GM23338 (cell line): ENCODE data around the gene RPN2. TPM values are rescaled to one million over a fixed set of nuclear protein-coding genes. Genes with fewer than 3 reads are reported as not detected.

Experiments used
- ATAC-seq: fragments of 200-7000 bp; cut with Tn5 transposase; 3 replicates; pipeline ENCODE4 v1.9.1; 2020
- DNase-seq: peaks from one replicate; pipeline ENCODE4 v3.0.0-alpha.2; 2015; ENCODE audit warnings: low spot score
- H2AFZ ChIP-seq: fragments of 200-600 bp; sonication (generic); 2 replicates; pipeline ENCODE4 v1.8.0; 2016; ENCODE audit warnings: antibody characterized with exemption, mild to moderate bottlenecking, moderate library complexity
- H3F3A ChIP-seq: fragments of 200-600 bp; sonication (generic); replicated peaks from 2 replicates; pipeline ENCODE4 v1.8.0; 2017; ENCODE audit warnings: antibody characterized with exemption, mixed run types, low read depth
- H3K27ac ChIP-seq: fragments of 200-600 bp; sonication (generic); 2 replicates; pipeline ENCODE4 v1.6.1; 2016; ENCODE audit warnings: low read depth
- H3K27me3 ChIP-seq: fragments of 200-600 bp; sonication (generic); 2 replicates; pipeline ENCODE4 v1.8.0; 2016; ENCODE audit warnings: mild to moderate bottlenecking, mixed run types, moderate library complexity; ENCODE audit not compliant: insufficient read depth
- H3K36me3 ChIP-seq: fragments of 200-600 bp; sonication (generic); 2 replicates; pipeline ENCODE4 v1.8.0; 2016; ENCODE audit warnings: mild to moderate bottlenecking; ENCODE audit not compliant: insufficient read depth
- H3K4me1 ChIP-seq: fragments of 200-600 bp; sonication (generic); 2 replicates; pipeline ENCODE4 v1.8.0; 2016; ENCODE audit warnings: mild to moderate bottlenecking, moderate library complexity; ENCODE audit not compliant: insufficient read depth
- H3K4me2 ChIP-seq: fragments of 200-600 bp; sonication (generic); 2 replicates; pipeline ENCODE4 v1.7.1; 2017; ENCODE audit warnings: mixed run types
- H3K4me3 ChIP-seq: fragments of 200-600 bp; sonication (generic); 2 replicates; pipeline ENCODE4 v1.6.1; 2016; ENCODE audit warnings: mixed run types
- H3K79me2 ChIP-seq: fragments of 200-600 bp; sonication (generic); replicated peaks from 2 replicates; pipeline ENCODE4 v1.8.0; 2017; ENCODE audit warnings: mild to moderate bottlenecking; ENCODE audit not compliant: insufficient read depth
- H3K9me2 ChIP-seq: fragments of 200-600 bp; sonication (generic); 2 replicates; pipeline ENCODE4 v1.8.0; 2017; ENCODE audit not compliant: insufficient read depth
- H4K20me1 ChIP-seq: fragments of 200-600 bp; sonication (generic); replicated peaks from 2 replicates; pipeline ENCODE4 v1.8.0; 2017; ENCODE audit warnings: mild to moderate bottlenecking; ENCODE audit not compliant: insufficient read depth
- H3K27ac Mint-ChIP-seq: 2 replicates; pipeline ENCODE4 v1.8.0; 2020; ENCODE audit warnings: inconsistent platforms, mild to moderate bottlenecking, moderate library complexity, mixed read lengths
- H3K27me3 Mint-ChIP-seq: 3 replicates; pipeline ENCODE4 v1.8.0; 2022; ENCODE audit warnings: low read depth, mild to moderate bottlenecking, moderate library complexity, mixed read lengths, inconsistent platforms; ENCODE audit not compliant: insufficient read depth, poor library complexity
- H3K36me3 Mint-ChIP-seq: 3 replicates; pipeline ENCODE4 v1.8.0; 2021; ENCODE audit warnings: low read depth, mild to moderate bottlenecking, inconsistent platforms, moderate library complexity, mixed read lengths
- H3K4me1 Mint-ChIP-seq: 3 replicates; pipeline ENCODE4 v1.8.0; 2020; ENCODE audit warnings: mild to moderate bottlenecking, inconsistent platforms, mixed read lengths
- H3K4me3 Mint-ChIP-seq: 3 replicates; pipeline ENCODE4 v1.8.0; 2021; ENCODE audit warnings: moderate library complexity, mild to moderate bottlenecking, inconsistent platforms, mixed read lengths
- H3K9me3 Mint-ChIP-seq: 3 replicates; pipeline ENCODE4 v1.8.0; 2020; ENCODE audit warnings: moderate library complexity, mild to moderate bottlenecking, inconsistent platforms, mixed read lengths
- CTCF ChIP-seq, 2 experiments: fragments of 200-600 bp in 1 of 2; sonication (generic) in 1 of 2; conservative IDR thresholded peaks; 2 replicates each; pipeline versions ENCODE4 v1.5.1 to v1.6.1; 2016 to 2017; ENCODE audit warnings: antibody characterized with exemption in 2 of 2, low read depth in 2 of 2, mild to moderate bottlenecking in 2 of 2, moderate library complexity in 1 of 2
- EZH2 ChIP-seq: fragments of 200-600 bp; sonication (generic); IDR thresholded peaks from one replicate; pipeline ENCODE4 v1.8.0; 2017; ENCODE audit warnings: antibody characterized with exemption, mild to moderate bottlenecking, low read depth; ENCODE audit not compliant: unreplicated experiment
- POLR2AphosphoS5 ChIP-seq: IDR thresholded peaks from 2 replicates; pipeline ENCODE4 v1.6.1; 2016; ENCODE audit warnings: antibody characterized with exemption, low read depth
- STAT1 ChIP-seq: IDR thresholded peaks from one replicate; pipeline ENCODE4 v1.6.1; 2016; ENCODE audit warnings: antibody characterized with exemption; ENCODE audit not compliant: unreplicated experiment
- ZNF331 ChIP-seq: fragments of 250-450 bp; sonication (Bioruptor Pico); IDR thresholded peaks from 2 replicates; pipeline ENCODE4 v1.5.0; 2020; ENCODE audit warnings: low read depth, mild to moderate bottlenecking, moderate library complexity
- ZNF462 ChIP-seq: fragments of 250-450 bp; sonication (Bioruptor Pico); IDR thresholded peaks from 2 replicates; pipeline ENCODE4 v1.5.0; 2020; ENCODE audit warnings: mild to moderate bottlenecking, moderate library complexity
- polyA plus RNA-seq: library from polyadenylated mRNA; unstranded; fragments of >200 nt; fragmentation: Nextera tagmentation; extraction: Ambion mirVana; gene quantifications from 2 replicates; pipeline ENCODE4 v1.2.1, GENCODE V29; 2016
- total RNA-seq: library from RNA; depleted of rRNA; stranded (reverse); fragments of >200 nt; shearing (Covaris generic); gene quantifications from 2 replicates; pipeline ENCODE4 v1.2.3, GENCODE V29; 2014

The RPN2 gene
- total and polyA plus RNA-seq, 2 experiments from 2014 or later, result 244 to 302 TPM

GRCh38 chr20:37193821-37194220 lies 14.7 kb downstream of the RPN2 start (continued):
- no peak for TF ChIP-seq ZNF462
- TF ChIP-seq ZNF331 (CRISPR knock-in tag), result no peak
- TF ChIP-seq EZH2, result no peak

GRCh38 chr20:37194621-37195417 lies 15.7 kb downstream of the RPN2 start:
- Histone ChIP-seq H3F3A (peaks cover 19% of the 10 kb centered on the region), H3K4me2 (no peak overlapping the region), H3K36me3 (peaks cover 17% of the 10 kb centered on the region), H2AFZ (no peak overlapping the region), H4K20me1 (peaks cover 70% of the 10 kb centered on the region), H3K79me2 (peaks cover 94% of the 10 kb centered on the region), H3K27ac (peak overlapping the region; percentile 3), H3K9me2 (no peaks in the 10 kb centered on the region), H3K4me3 (no peak overlapping the region), H3K27me3 (no peaks in the 10 kb centered on the region), H3K4me1 (peaks cover 19% of the 10 kb centered on the region; the same call in 1 of the 2 replicates)
- H3K27me3 Mint-ChIP-seq, result peaks cover 10% of the 10 kb centered on the region
- H3K36me3 Mint-ChIP-seq, result peaks cover 55% of the 10 kb centered on the region
- no peak overlapping the region for H3K4me3 Mint-ChIP-seq
- H3K4me1 Mint-ChIP-seq, result peaks cover 34% of the 10 kb centered on the region
- H3K9me3 Mint-ChIP-seq, result no peaks in the 10 kb centered on the region
- ATAC-seq, result peak; percentile 23
- peak overlapping the region; percentile 16; the same call in 1 of the 2 replicates for H3K27ac Mint-ChIP-seq
- DNase-seq, result no peak
- TF ChIP-seq EZH2 (no peak), POLR2AphosphoS5 (no peak), CTCF (conservative IDR thresholded peaks at IDR 0.05; ENCODE audit: low read depth in 2 of 2) (no peak), ZNF462 (no peak), STAT1 (no peak)
